ENCODE results near the gene DDX25.
"Not testable (repeated sequence)": the region's sequence is repeated elsewhere in the genome, so short reads cannot be mapped to it uniquely, and the experiment has no call there.

Gene DDX25

GRCh38 chr11:125910226-125910849, 6.0 kb downstream of the DDX25 start:
- DNase-seq, result no peak

- not testable (repeated sequence) for DNase-seq
Measured at GRCh38 chr11:125914601-125915000, 10.3 kb downstream of the DDX25 start.

GRCh38 chr11:125916683-125917347, 12.5 kb downstream of the DDX25 start:
- DNase-seq, result no peak

- DNase-seq, result no peak
Measured at GRCh38 chr11:125918140-125918840, 14.0 kb downstream of the DDX25 start.

GRCh38 chr11:125921042-125921441, 16.7 kb downstream of the DDX25 start:
- DNase-seq, result no peak

GRCh38 chr11:125922156-125922555, 17.8 kb downstream of the DDX25 start:
- no peak for DNase-seq

GRCh38 chr11:125923012-125923579, 18.8 kb downstream of the DDX25 start:
- DNase-seq, result peak; percentile 82

GRCh38 chr11:125923633-125924032, 19.3 kb downstream of the DDX25 start:
- DNase-seq, result no peak

- DNase-seq, result no peak
Measured at GRCh38 chr11:125924384-125925007, 20.2 kb downstream of the DDX25 start.

- no peak for DNase-seq
Measured at GRCh38 chr11:125925247-125925740, 21.0 kb downstream of the DDX25 start.

- no peak for DNase-seq
Measured at GRCh38 chr11:125925804-125926203, 21.5 kb downstream of the DDX25 start.

- DNase-seq, result no peak
Measured at GRCh38 chr11:125926682-125927081, 22.4 kb downstream of the DDX25 start.

GRCh38 chr11:125929445-125930075, 25.3 kb downstream of the DDX25 start:
- no peak for DNase-seq

- DNase-seq, result no peak
Measured at GRCh38 chr11:125930076-125930450, 25.8 kb downstream of the DDX25 start.

- no peak for DNase-seq
Measured at GRCh38 chr11:125931116-125931515, 26.8 kb downstream of the DDX25 start.

GRCh38 chr11:125931668-125932067, 27.4 kb downstream of the DDX25 start:
- DNase-seq, result no peak

GRCh38 chr11:125932301-125932700, 28.0 kb downstream of the DDX25 start:
- no peak for DNase-seq

- DNase-seq, result no peak
Measured at GRCh38 chr11:125933030-125933813, 28.9 kb downstream of the DDX25 start.

GRCh38 chr11:125934473-125934872, 30.2 kb downstream of the DDX25 start:
- no peak for DNase-seq

- peak; percentile 5 for DNase-seq
Measured at GRCh38 chr11:125935056-125935455, 30.7 kb downstream of the DDX25 start.

- DNase-seq, result no peak
Measured at GRCh38 chr11:125935618-125936199, 31.4 kb downstream of the DDX25 start.

All from NCI-H1105 treated with DMSO at 0.1 percent for 48 hours (cell line).